D721Med (cell line): Measurements from ENCODE around the gene KDM4C.

Experiments
- DNase-seq: peaks from one replicate; pipeline ENCODE4 v3.0.0; 2011; ENCODE audit warnings: low spot score; ENCODE audit not compliant: insufficient read length
- FAIRE-seq: peaks from 2 replicates; lab custom pipeline; 2011; peaks lifted over from hg19 to GRCh38; lab: Jason Lieb, UNC
- TF ChIP-seq, protein P1 (sequence below): IDR thresholded peaks from 2 replicates; pipeline ENCODE4 v1.5.1; 2012; ENCODE audit warnings: mild to moderate bottlenecking, control low read depth; ENCODE audit not compliant: insufficient read depth; ENCODE audit errors: missing control alignments

KDM4C gene

GRCh38 chr9:7137040-7137439 is 379.3 kb downstream of the KDM4C start:
- TF ChIP-seq, protein P1, sequence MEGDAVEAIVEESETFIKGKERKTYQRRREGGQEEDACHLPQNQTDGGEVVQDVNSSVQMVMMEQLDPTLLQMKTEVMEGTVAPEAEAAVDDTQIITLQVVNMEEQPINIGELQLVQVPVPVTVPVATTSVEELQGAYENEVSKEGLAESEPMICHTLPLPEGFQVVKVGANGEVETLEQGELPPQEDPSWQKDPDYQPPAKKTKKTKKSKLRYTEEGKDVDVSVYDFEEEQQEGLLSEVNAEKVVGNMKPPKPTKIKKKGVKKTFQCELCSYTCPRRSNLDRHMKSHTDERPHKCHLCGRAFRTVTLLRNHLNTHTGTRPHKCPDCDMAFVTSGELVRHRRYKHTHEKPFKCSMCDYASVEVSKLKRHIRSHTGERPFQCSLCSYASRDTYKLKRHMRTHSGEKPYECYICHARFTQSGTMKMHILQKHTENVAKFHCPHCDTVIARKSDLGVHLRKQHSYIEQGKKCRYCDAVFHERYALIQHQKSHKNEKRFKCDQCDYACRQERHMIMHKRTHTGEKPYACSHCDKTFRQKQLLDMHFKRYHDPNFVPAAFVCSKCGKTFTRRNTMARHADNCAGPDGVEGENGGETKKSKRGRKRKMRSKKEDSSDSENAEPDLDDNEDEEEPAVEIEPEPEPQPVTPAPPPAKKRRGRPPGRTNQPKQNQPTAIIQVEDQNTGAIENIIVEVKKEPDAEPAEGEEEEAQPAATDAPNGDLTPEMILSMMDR = no peak
- no peak for FAIRE-seq
- DNase-seq = no peak

GRCh38 chr9:7137571-7137970 is 379.8 kb downstream of the KDM4C start:
- DNase-seq (no peak), FAIRE-seq (no peak)
- TF ChIP-seq, protein P1 = no peak

- TF ChIP-seq, protein P1 = no peak
- FAIRE-seq = no peak
- DNase-seq = no peak
Measured at GRCh38 chr9:7139886-7140285, 382.1 kb downstream of the KDM4C start.

GRCh38 chr9:7140401-7140800 is 382.6 kb downstream of the KDM4C start:
- TF ChIP-seq, protein P1 = no peak
- no peak for FAIRE-seq
- DNase-seq = no peak

DNA sequence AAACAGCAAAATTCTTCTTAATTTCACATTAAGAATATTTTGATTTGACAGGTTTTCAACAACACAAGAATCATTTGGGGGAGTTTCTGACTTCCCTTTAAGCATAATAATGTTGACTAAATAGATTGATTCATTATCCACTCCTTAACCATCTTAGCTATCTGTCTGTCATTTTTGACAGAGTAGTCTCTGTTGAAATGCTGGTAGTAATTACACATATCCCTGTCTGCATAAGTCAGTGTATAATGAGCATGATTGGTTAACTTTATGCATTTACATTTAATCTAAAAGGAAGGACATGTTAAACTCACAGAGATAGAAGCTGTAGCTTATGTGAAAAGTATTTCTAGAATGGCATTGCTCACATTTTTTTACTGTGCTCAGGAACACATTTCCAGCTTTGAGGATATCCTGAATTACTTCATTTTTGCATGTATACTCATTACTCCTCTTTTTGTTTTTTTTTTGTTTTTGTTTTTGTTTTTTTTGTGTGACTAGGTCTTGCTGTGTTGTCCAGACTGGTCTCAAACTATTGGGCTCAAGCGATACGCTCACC is 385.9 kb downstream of the KDM4C start:
- TF ChIP-seq, protein P1 = no peak
- no peak for DNase-seq
- FAIRE-seq = no peak

- no peak for DNase-seq
- FAIRE-seq = no peak
- TF ChIP-seq, protein P1 = no peak
Measured at GRCh38 chr9:7144265-7145046, 386.7 kb downstream of the KDM4C start.
